HG03159 (cell line): ENCODE results near the gene FAM13B.
"Not testable (repeated sequence)": the region's sequence is repeated elsewhere in the genome, so short reads cannot be mapped to it uniquely, and the experiment has no call there.

Experiments used
- ATAC-seq: cut with Tn5 transposase; IDR thresholded peaks from one replicate; pipeline ENCODE4 v1.9.1; 2021; ENCODE audit warnings: mild to moderate bottlenecking, moderate library complexity; ENCODE audit not compliant: unreplicated experiment

The FAM13B gene

GRCh38 chr5:138032572-138033385 lies at the start of gene FAM13B:
FAM13B (minus strand) TSS chr5:138033079; CDS start chr5:138019111, 13,968 bp downstream.
- ATAC-seq: peak; percentile 59

DNA sequence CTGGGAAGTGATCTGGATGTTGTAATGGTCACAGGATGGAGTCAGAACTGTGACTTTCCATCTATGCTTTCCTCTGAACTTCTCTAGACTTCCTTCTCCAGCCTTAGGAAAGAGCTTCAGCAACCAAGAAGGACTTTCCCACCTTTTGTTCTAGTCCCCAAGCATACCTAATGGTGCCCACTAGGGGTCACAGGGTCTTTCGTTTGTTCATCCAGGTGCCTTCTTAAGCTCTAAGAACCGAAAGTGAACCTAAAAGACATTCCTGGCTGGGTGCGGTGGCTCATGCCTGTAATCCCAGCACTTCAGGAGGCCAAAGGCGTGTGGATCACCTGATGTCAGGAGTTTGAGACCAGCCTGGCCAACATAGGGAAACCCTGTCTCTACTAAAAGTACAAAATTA lies 49.2 kb upstream of the FAM13B start:
- ATAC-seq: no peak

- ATAC-seq: no peak
Measured at GRCh38 chr5:138078006-138078643, 45.2 kb upstream of the FAM13B start.

GRCh38 chr5:138077064-138077696 lies 44.3 kb upstream of the FAM13B start:
- no peak for ATAC-seq

DNA sequence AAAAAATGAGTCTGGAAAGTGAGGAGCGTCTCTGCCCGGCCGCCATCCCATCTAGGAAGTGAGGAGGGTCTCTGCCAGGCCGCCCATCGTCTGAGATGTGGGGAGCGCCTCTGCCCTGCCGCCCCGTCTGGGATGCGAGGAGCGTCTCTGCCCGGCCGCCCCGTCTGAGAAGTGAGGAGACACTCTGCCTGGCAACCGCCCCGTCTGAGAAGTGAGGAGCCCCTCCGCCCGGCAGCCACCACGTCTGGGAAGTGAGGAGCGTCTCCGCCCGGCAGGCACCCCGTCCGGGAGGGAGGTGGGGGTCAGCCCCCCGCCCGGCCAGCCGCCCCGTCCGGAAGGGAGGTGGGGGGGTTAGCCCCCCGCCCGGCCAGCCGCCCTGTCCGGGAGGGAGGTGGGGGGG lies 37.1 kb upstream of the FAM13B start:
- ATAC-seq: not testable (repeated sequence)

DNA sequence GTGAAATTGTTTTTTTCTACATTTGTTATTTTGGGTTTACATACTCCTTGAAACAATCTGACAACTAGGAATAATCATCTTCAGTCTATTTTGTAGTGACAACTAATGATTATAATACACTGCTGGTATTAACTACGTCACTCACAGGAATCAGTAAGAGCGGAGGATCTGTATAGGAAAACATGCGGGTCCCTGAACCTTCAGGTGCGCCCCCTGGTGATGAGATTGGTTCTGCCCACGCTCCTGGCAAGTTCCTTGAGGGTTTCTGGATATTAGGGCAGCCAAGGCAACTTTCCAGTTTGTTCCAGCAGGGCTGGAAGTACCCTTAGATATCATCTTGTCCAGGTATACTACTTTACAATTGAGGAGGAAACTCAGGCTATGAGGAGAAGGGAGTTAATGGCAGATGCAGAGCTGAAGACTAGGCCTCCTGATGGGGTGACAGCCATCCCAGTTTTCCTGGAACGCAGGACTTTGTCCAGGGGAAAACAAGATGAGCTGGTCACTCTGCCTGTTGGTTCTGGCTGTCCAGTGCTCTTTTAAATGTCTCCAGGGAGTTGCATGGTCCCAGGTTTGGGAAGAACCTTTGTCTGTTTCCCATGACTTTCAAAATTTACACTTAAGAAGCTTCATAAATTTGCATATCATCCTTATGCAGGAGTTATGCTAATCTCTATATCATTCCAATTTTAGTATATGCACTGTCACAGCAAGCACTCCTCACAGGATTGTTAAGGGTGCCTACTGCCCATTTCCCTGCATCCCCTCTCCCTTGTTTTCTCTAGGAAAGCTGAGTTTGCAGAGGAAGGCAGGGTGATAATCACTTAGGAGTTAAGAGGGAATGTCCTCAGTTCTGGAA lies 36.1 kb upstream of the FAM13B start:
- no peak for ATAC-seq

GRCh38 chr5:138067945-138068344 lies 35.1 kb upstream of the FAM13B start:
- no peak for ATAC-seq

DNA sequence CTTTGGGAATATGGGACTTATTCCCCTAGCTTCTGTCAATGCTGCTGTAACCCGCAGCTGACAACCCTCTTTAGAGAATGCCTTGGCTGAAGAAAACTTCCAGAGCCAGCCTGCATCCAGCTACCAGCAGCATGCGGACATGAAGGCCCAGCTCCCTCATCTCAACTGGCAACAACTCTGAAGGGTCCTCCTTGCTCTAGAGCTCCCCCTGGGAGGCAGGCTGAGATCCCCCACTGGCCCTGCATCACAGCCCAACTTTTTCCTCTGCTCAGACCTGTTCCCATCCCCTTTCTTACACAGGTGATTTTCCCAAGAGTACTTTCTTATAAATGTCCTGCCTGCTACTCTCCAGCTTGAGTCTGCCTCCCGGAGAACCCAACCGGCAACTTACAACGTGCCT lies 32.2 kb upstream of the FAM13B start:
- ATAC-seq: no peak

DNA sequence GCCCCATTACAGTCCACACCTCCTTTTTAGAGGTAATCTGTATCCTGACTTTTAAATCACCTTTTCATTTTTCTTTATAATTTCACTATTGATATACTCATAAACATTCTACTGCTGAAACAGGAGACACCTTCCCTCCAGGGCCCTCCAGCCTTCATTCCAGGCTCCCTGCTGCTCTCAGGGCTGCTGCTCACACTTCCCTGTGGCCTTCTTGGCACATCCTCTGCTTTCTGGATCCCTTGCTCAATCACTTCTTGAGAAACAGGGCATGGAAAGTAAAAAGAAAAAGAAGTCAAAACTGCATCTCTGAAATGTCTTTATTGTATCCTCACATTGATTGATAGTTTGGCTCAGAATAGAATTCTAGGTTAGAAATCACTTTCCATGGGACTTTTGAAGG lies 31.6 kb upstream of the FAM13B start:
- no peak for ATAC-seq

DNA sequence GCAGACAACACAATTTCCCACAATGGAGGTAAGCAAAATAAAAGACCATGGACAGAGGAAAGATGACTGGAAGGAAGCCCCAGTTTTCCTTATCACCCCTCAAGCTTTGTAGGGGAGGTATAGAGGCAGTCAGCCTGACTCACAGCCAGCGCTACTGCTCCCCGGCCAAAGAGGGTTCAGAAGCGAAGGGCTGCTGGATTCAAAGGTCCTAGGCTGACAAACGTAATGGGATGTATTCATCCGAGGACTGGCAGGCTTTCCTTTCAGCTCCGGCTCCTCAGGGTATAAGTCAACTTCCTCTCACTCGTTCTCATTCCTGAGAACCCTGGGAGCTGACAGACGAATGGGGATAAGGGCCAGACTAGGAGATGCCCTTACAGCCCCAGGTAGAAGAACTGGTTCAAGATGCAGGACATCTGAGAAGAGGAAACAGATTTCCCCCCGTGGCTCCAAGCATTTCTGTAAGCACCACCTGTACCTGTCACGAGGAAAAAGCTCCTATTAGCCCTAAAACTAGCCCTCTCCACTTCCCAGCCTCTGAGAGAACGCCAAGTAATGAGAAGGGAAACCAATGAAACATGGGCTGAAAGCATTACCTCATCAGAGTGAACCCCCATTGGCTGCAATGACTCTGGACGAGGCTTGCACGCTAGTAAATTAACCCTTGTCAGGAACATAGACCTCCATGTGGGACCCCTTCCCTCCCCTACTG lies 22.1 kb upstream of the FAM13B start:
- no peak for ATAC-seq

- no peak for ATAC-seq
Measured at GRCh38 chr5:138054206-138054605, 21.3 kb upstream of the FAM13B start.

DNA sequence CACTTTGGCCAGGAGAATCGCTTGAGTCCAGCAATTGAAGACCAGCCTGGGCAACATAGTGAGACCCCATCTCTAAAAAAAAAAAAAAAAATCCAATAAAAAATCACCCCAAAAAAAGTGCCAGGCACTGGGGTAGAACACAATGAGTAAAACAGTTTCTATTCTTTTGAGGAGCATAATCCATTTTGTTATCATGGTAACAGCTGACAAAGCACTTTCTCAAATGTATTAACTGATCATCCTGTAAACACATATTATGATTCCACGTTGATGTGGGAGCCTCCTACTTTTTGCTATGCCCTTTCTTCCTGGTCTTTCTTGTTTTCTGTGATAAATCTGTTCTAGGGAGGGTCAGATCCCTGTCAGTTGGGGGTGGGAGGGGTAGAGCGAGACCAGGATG lies 20.7 kb upstream of the FAM13B start:
- no peak for ATAC-seq

GRCh38 chr5:138052718-138053117 lies 19.8 kb upstream of the FAM13B start:
- not testable (repeated sequence) for ATAC-seq

DNA sequence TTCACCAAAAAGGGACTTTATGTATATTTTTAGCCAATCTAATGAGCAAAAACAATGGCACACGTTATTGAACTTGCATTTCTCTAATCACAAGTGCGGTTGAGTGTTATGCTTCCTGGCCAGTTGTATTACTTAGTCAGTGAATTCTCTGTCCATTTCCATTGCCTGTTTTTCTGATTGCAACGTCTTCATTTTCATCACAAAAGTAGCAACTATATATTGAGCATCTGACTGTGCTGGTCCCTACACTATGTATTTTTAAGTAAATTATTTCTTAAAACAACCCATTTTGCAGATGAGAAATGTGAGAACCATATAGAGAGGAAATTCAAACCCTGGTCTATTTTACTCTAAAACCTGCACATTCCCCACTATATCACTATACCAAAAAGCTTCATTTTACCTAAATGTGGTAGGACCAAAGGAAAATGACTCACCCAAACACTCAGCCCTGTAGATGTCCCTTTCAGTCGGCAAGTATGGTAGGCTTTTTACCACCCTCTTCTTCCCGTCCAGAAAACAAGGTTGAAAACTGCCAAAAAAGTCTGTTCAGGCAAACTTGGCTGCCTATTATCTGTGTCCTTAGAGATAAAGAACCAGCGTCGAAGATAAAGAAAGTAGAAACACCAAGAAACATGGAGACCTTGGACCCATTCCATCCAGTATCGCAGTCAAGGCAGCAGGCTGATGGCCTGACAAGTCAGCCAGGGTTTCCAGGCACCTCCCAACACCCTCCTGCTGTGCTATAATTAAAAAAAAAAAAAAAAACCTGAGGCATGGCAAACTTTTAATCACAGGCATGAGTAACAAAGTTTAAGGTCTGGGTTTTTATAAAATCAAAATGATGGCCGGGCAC lies 18.8 kb upstream of the FAM13B start:
- ATAC-seq: no peak

DNA sequence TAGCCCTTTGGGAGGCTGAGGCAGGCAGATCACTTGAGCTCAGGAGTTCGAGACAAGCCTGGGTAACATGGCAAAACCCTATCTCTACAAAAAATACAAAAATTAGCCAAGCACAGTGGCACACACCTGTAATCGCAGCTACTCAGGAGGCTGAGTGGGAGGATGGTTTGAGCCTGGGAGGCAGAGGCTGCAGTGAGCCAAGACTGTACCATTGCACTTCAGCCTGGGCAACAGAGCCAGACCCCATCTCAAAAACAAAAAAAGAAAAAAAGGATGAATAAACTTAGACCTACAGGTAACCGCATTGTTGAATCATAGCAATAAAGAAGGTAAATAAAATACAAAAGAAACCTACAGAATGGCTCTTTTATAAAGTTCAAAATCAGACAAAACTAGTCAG lies 12.4 kb upstream of the FAM13B start:
- ATAC-seq: not testable (repeated sequence)

GRCh38 chr5:138038826-138039225 lies 5.9 kb upstream of the FAM13B start:
- no peak for ATAC-seq

DNA sequence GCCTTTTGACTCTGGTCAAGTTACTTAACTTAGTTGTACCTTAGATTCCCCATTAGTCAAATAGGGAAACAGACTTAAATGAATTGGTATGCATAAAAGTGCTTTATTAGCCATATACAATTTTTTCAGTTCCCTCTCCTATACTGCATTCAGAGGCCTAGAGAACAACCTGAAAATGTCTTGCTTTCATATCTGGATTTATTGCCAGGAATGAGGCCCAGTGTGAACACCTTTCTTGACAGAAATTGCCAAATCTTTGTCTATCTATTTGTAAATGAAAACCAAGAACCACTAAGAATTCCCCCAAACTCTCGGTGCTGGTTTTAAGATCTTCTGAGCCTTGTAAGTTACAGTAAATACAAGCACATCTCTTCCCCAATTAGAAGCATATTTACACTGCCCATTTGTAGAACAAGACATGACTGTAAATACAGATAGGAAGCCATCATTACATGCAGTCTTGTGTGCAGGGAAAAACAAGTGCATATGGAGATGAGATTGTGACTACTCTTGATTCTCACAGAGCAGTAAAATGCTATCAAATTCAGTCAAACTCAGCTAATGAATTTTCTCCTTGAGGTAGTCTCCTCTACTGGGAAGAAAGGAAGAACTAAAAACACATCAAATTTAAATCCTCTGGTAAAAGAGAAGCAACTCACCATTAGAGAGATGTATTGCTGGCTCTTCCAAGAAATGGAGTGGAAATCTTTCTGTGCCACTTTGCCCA lies 5.2 kb upstream of the FAM13B start:
- ATAC-seq: no peak

DNA sequence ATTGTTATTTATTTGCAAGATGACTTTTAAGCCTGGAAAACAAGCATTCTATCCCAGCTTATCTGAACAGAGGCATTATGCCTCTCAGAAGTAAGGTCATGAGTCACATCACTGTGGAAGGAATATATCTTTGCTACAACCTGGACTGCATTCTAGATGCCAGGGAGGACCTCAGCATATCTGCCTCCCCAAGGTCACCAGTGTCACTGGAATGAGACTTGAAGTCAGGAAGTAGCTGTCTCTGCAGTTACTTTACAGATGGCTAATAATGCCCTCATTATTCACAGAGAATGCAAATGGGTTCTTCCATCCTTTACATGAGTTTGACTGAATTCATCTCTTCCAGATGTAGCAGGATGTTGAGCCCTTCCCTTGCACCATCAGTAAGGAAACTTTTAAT lies 4.4 kb upstream of the FAM13B start:
- ATAC-seq: no peak
